T follicular helper cell (primary cell): ENCODE data around the gene LMTK2.
A peak's percentile ranks its signal among the peaks of the same experiment; 100 is the strongest.

Experiments
- DNase-seq: peaks from one replicate; pipeline ENCODE4 v3.0.0-alpha.2; 2020; ENCODE audit warnings: low read depth

Gene LMTK2

GRCh38 chr7:98234429-98235147 lies 127.9 kb downstream of the LMTK2 start:
- no peak for DNase-seq

GRCh38 chr7:98235901-98236300 lies 129.2 kb downstream of the LMTK2 start:
- no peak for DNase-seq

- no peak for DNase-seq
Observed at GRCh38 chr7:98236355-98237185, 129.9 kb downstream of the LMTK2 start.

GRCh38 chr7:98238076-98238475 lies 131.4 kb downstream of the LMTK2 start:
- no peak for DNase-seq

- DNase-seq = no peak
Observed at GRCh38 chr7:98238976-98239375, 132.3 kb downstream of the LMTK2 start.

GRCh38 chr7:98240961-98241673 lies 134.5 kb downstream of the LMTK2 start:
- DNase-seq = no peak

GRCh38 chr7:98241674-98242241 lies 135.1 kb downstream of the LMTK2 start:
- DNase-seq = no peak

- no peak for DNase-seq
Observed at GRCh38 chr7:98242342-98242741, 135.7 kb downstream of the LMTK2 start.

- no peak for DNase-seq
Observed at GRCh38 chr7:98242934-98243333, 136.3 kb downstream of the LMTK2 start.

GRCh38 chr7:98244871-98245270 lies 138.2 kb downstream of the LMTK2 start:
- no peak for DNase-seq

GRCh38 chr7:98248156-98248555 lies 141.5 kb downstream of the LMTK2 start:
- no peak for DNase-seq

- no peak for DNase-seq
Observed at GRCh38 chr7:98249106-98249505, 142.4 kb downstream of the LMTK2 start.

GRCh38 chr7:98250789-98251188 lies 144.1 kb downstream of the LMTK2 start:
- peak; percentile 14 for DNase-seq

GRCh38 chr7:98251231-98251600 lies 144.6 kb downstream of the LMTK2 start:
- DNase-seq = peak; percentile 28

- DNase-seq = peak; percentile 74
Observed at GRCh38 chr7:98251601-98252424, 145.2 kb downstream of the LMTK2 start, which contains the start of gene TECPR1. Gene TECPR1 (minus strand): TSS chr7:98252232. CDS start chr7:98246146, 6,086 bp downstream.

- no peak for DNase-seq
Observed at GRCh38 chr7:98252425-98253054, 145.9 kb downstream of the LMTK2 start.

GRCh38 chr7:98254516-98254915 lies 147.9 kb downstream of the LMTK2 start:
- no peak for DNase-seq

GRCh38 chr7:98254951-98255610 lies 148.4 kb downstream of the LMTK2 start:
- no peak for DNase-seq

- no peak for DNase-seq
Observed at GRCh38 chr7:98256431-98256830, 149.8 kb downstream of the LMTK2 start.

- no peak for DNase-seq
Observed at GRCh38 chr7:98257701-98258100, 151.0 kb downstream of the LMTK2 start.
